IMR-90 (cell line): ENCODE results near the gene LINC00632.

ENCODE experiments used
- CTCF ChIP-seq: conservative IDR thresholded peaks from 2 replicates; pipeline ENCODE4 v1.5.1; 2012; ENCODE audit warnings: mild to moderate bottlenecking, low read depth, low read length, improper control_type of control experiment
- ELK1 ChIP-seq: fragments of 150-350 bp; IDR thresholded peaks from 2 replicates; pipeline ENCODE4 v1.6.1; 2016; ENCODE audit warnings: low read depth, mild to moderate bottlenecking, low read length, moderate library complexity, borderline replicate concordance
- POLR2A ChIP-seq: IDR thresholded peaks from 2 replicates; pipeline ENCODE4 v1.6.1; 2012; ENCODE audit warnings: mild to moderate bottlenecking, low read depth, low read length
- USF2 ChIP-seq: fragments of 150-350 bp; IDR thresholded peaks from 2 replicates; pipeline ENCODE4 v1.6.1; 2017; ENCODE audit warnings: mild to moderate bottlenecking, antibody characterized with exemption, low read length, low read depth

GRCh38 chrX:140766024-140766611 lies 56.6 kb downstream of the LINC00632 start:
- TF ChIP-seq POLR2A (no peak), CTCF (peak; percentile 86), ELK1 (no peak), USF2 (no peak)
